GM18498 (cell line): ENCODE results near the gene PDE8B.

Experiments used
- ATAC-seq: cut with Tn5 transposase; IDR thresholded peaks from one replicate; pipeline ENCODE4 v1.9.1; 2021; ENCODE audit warnings: mild to moderate bottlenecking, moderate library complexity; ENCODE audit not compliant: unreplicated experiment

PDE8B gene

DNA sequence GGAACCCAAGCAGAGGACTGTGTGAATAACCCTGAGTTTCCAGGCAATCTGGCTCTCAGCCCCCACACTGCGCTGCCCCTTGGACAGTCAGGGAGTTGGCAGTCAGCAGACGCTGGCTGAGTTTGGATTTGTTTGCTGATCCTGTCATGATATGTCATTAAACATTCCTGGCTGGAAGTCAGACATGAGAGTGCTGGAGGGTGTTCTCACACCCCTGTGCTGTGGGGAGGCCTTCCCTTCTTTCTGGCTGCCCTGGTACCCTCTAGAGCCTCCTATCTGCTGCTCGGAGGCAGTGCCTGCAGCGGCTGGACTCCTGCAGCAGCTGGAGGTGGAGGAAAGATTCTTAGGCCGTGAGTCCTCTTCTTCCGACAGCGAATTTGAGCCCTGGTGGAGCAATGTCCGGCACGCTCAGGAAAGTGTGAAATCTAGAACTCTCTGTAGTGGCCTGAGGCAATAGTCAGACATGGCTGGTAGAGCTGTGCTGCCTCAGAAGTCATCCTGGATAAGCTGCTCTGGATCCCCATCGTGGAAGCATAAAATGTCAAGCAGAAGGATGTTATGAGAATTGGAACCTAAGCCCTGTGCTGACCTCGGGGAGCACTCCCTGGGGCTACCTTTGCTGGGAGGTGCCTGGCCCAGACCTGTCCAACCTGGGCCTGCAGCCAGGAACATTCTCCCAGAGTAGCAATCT lies 72.0 kb downstream of the PDE8B start:
- ATAC-seq: no peak

DNA sequence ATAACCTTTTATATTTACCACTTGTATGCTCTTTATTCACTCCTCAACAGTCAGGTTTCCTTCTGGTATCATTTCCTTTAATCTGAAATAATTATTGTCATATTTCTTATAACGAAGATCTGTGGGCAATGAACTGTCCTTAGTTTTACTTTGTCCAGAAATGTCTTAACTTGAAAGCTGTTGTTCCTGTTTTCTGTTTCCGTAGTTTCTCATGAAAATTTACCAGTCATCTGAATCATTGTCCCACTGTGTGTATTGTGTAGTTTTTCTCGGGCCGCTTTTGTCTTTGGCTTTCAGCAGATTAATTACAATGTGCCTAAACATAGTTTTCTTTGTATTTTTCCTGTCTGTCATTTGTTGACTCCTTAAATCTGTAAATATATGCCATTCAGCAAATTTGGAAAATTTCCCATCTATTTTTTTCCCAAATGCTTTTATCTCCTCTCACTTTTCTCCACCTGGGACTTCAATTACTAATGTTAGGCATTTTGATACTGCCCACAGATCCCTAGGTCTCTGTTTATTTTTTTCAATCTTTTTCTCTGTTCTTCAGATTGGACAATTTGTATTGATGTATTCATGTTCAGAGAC lies 74.9 kb downstream of the PDE8B start:
- ATAC-seq: no peak

DNA sequence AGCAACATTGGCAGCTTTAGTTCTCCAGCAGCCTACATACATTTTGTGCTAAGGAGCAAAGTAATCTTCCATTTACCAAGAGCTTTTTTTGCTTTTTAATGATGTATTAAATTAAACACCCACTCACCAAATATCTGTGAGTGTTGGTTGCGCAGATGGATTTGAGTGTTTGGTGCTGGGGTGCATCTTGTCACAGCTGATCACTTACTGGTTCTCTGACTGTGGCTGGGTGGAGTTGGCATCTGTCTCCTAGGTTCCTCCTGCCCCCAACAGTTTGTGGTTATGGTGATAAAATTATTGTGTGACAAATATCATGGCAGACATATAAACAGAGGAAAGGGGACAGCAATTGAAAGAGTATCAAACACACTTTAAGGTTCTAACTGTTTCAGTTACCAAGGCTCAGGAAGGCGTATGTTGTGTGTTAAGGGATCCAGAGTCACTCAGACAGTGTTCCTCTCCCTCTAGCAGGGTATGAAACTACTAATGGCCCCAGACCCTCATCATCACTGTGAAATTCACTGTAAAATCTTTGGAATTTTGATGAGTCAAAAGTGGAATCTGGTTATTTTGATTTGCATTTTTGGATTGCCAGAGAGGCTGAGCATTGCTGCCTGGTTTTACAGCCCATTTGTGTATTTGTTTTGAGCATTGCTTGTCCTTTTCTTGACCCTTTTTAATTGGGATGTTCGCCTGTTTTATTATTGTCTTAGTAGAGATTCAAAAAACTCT lies 81.7 kb downstream of the PDE8B start:
- ATAC-seq: no peak

DNA sequence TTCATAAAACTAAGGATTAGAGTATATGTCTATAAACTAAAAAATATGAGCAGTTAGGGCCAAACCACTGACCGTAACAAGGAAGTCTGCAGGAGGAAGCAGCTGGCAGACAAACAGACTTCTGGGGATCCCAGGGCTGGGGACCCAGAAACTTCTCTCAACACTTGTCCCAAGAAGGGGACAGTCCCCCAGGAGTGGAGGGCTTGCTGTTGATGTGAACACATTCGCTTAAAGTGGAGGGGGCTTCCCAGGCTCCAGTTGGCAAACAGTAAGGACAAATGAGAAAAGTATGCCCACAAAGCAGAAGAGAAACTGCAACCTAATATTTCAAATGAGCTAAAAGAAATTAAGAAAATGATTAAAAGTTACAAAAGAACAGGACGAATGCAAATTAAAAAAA lies 83.7 kb downstream of the PDE8B start:
- ATAC-seq: no peak

DNA sequence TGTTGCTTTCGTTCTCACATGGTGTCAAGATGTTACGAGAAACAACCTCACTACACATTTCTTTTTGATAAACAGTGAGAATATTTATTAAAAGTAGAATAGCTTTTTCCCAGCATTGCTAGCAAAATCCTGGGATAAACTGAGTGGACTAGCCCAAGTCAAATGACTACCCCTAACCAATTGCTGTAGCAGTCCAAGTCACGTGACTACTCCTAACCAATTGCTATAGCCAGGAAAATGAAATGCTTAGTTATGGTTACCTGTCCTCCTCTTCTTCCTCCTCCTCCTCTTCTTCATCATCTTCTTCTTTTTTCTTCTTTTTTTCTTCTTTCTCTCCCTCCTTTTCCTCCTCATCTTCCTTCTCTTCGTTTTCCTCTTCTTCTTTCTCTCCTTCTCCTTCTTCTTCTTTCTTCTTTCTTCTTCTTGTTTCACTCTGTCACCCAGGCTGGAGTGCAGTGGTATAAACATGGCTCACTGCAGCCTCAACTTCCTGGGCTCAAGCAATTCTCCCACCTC lies 85.4 kb downstream of the PDE8B start:
- ATAC-seq: no peak

DNA sequence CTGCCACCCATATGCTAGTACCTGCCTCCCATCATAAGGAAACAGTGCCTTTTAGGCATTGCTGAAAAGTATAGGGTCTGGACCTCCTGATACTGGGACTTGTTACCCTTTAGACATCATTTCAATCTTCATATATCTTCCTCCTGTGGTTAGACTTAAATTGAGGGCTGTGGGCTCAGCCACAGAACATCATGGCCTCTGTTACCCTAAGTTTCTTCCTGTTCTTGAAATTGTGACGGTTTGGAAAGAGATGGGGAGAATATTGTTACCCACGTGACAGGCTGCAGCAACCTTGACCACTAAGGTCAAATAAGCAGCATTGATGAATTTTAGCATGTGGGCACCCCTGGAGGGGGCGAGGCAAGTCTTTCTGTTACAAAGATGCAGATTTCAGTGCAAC lies 87.7 kb downstream of the PDE8B start:
- no peak for ATAC-seq

DNA sequence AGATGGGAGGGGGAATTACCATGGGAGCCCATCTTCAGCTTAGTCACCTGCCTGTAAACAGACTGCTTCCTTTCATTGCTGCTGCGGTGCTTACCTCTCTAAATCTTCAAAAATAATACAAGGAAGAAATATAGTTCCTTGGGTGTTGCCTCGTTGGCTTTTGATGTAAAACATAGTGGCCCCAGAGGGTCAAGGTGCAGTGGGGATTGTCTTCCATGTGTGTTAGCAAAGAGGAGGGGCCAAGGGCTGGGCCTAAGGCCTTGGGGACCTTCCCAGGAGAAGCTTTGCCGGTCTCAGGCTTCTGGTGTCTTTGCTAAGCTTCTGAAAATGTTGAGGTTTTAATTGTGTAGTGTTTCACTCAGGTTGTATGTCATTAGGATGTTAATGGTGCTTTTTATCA lies 90.0 kb downstream of the PDE8B start:
- ATAC-seq: no peak

DNA sequence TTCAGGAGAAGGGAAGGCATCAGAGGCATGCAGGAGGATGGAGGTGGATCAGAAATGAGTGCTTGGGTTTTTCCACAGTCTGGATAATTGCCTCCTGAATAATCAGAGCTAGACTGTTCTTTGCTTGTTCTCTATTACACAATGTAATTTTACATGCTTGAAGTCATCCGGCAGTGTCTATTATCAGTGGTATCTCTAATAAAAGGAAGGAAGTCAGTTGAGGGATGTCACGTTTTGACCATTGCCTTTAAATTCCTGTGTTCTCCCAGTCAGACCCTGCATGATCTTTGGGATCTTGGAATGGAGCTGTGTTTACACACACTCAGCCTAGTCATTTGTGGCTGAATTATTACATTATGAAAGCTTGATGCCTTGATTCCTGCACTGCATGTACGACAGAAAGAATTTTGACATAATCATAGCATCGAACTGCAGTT lies 91.0 kb downstream of the PDE8B start:
- no peak for ATAC-seq

DNA sequence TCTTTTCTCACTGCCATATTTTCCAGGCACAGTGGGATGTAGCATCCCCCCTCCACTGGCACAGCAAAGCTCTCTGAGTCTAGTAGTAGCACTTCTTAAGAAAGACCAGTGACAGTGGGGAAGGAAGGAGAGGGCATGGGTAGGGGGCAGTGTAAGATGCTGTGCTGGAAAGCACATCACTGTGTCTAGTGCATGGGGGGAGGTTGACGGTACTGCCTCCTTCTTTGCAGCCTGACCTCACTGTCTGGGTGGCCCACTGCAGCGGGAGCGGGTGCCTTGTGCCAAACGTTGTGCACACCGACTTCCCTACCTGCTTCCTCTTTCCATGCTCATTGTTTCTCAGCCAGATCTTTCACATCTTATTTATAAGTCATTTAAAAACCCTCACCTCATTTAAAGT lies 91.8 kb downstream of the PDE8B start:
- no peak for ATAC-seq

DNA sequence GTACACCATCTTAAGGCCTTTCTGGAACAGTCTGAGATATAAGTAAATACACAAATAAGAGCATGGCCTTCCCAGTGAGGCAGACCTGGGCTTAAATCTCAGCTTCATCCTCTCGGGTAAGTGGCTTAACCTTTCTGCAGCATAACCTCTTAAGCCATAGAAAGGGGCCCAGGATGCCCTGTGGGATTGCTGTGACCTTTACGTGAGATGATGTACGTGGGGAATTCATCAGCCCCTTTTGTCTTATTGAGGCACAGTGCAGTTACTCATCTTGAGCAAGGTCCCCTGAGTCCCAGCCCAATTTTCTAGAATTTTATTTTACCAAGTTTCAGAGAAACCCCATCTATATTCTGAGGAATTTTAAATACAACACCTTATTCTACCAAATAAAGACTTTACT lies 92.2 kb downstream of the PDE8B start:
- no peak for ATAC-seq

DNA sequence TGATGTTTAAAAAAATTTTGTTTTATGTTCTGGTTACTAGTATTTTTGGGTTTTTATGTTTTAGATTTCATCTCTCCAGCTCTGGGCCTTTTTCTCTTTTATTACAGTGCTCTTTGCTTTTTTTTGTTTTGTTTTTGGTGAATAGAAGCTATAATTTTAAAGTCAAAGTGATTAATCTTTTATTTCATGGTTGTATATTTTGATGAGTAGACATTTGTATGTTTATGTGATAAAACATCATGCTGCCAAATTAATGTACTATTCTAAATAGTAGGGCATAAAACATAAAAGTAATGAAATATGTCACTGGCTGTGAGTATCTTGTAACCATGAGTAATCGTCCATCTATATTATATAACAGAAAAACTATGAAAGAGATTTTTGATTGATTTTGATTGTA lies 93.9 kb downstream of the PDE8B start:
- no peak for ATAC-seq

DNA sequence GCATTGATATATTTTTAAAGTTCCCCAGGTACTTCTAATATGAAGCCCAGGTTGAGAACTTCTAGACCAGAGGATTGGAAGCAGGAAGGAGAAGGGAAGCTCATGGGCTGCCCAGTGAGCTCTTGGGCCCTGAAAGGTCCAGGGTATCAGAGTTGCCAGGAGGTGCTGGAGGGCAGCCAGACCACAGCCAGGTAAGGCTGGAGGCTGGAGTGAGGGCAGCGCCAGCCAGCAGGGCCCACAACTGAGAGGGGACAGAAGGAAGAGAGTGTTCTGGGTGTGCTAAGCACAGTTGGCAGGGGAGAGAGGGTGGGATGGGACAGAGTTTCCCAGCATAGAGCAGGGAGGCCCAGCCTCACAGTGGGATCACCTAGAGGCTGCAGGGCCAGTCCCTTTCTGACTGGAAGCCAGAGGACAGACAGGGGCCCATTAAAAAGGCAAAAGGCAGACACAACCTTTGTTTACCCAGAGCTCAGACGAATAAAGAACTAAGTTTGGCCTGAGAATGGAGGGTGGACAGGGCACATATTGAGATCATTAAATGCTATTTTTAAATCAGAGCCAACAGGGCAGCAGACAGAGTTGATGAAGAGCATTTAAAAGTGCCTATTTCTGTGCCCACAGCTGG lies 94.9 kb downstream of the PDE8B start:
- ATAC-seq: no peak

DNA sequence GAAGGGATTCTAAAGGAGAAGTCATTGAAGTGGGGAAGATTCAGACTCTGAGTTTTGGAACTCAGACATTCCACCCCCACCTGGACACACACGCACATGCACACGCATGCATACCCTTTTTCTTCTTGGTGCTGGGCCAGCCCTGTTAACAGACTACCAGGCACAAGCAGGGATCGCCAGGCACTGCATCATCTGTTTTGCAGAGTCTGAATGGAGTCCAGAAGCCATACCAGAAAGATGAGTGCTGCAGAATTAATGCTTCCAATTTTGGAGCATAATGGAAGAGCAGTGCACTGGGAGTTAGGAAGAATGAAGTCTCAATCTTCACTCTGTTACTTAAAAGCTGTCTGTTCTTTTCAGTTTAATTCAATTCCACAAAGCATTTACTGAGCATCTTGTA lies 95.5 kb downstream of the PDE8B start:
- no peak for ATAC-seq

DNA sequence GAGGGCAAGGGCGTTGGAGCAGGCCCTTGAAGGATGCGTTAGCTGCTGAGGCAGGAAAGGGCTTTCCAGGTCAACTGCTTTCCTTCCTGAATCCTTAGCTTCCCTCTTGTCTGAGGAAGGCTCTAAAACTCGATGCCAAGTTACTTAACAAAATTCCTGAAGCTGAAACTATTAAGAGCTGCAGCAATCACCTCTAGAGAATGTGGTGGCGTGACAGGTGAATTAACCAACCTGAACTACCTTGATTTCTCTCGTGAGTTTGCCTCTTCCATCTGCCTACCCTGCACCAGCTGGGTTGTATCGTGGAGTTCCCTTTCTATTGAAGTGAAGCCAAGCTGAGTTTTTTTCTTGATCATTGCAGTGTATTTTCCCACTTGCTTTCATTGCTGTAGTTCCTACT lies 96.1 kb downstream of the PDE8B start:
- ATAC-seq: no peak

DNA sequence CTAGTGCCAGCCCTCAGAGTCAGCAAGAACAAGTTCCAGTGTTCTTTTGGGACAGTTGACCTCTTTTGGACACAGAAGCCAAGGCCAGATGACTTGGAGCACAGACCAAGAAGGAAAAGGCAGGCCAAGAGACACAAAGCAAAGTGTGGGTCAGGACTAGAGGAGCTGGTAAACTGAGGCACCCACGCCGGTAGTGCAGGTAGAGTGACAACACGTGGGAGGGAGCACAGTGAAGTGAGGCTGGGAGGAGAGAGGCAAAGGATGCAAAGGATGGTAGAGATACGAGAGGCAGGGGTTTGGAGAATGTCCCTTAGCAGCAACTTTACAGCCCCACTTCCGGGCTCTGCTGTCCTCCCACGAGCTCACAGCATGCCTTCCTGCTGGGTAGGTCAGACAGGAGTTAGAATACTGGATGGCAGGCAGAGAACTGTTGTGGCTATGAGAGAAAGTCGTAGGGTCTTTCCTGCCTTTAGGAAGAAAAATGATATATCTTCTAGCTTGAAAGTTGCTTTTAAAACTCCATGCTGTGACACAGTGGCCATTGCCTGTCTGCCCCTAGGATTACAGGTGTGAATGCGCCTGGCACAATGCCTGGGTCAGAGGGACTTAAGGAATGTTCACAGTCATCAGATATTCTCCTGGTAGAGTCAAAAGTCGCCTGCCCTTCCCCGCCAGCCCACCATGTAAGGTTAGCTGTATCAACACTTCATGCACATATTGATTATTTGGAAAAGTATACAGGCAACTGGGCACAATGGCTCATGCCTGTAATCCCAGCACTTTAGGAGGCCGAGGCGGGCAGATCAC lies 97.9 kb downstream of the PDE8B start:
- no peak for ATAC-seq

DNA sequence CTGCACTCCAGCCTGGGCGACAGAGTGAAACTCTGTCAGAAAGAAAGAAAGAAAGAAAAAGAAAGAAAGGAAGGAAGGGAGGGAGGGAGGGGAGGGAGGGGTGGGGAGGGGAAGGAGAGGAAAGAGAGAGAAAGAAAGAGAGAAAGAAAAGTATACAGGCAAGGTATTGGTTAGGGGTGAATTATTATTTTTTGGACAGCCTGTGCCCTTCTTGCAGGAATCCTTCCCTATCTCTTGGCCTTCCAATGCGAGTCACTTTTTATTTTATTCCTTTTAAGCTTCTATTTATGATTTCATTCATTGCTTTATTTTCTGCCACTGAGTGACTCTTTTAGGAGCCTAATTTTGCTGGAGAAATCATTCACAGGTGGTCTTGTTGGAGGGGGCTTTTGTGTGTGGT lies 98.7 kb downstream of the PDE8B start:
- no peak for ATAC-seq

DNA sequence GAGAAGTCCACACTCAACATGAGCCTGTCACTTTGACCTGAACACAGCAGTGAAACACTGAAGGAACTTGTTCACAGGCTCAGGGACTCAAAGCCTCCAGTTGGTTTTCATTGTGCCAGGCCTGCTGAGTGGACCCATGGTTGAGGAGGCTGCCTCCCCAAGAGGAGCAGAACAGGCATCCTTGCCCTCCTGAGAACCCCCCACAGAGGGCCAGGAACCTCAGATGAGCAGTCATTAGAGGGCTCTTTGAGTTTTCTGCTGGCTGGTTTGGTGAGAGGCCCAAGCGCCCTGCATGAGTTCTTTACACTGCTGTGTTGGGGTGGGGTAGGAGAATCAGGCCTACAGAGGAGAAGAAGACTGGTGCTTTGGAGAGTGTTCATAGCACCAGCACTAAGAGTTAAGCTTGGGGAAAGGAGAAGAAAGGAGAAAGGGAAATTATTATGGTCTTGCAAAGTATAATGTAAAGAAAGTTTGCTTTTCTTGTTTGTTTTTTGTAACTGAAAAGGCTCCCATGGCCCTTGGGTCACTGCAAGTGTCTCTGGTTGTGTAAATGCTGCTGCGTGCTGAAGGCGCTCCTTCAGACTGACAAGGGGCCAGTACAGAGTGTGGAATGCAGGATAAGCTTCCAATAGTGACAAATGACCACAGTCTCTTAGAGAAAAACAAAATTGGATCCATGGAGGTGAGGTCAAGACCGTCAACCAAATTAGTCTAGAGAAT lies 100.2 kb downstream of the PDE8B start:
- ATAC-seq: no peak

DNA sequence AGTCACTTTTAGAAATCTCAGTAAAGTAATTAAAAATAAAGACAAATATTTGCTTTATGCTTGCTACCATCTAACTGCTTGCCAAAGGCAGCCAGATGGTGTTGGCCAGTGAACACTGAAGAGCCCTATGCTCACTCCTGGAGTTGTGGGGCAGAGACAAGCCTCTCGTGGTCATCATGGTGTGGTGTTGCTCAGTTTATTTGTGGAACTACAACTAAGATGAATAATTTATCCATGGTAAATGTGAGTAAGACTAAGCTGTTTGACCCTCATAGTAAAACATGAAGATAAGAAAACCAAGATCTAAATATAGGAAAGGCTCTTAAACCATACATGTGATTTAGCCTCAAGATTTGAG lies 100.7 kb downstream of the PDE8B start:
- ATAC-seq: no peak

DNA sequence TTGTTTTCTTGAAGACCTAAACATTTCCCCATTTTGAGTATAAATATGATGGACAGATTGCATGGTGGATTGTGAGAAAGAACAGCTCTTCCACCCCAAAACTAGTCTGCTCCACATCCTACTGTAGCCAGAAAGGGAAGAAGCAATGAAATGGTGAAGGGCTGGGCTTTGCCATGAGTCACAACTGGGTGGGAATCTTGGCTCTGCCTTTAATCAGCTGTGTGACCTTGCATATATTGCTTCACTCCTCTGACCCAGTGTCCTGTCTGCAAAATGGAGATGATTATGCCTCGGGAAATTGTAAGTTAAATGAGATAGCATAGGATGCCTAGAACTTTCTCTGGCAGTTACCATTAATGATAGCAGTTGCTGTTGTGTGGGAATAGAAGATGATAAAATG lies 101.9 kb downstream of the PDE8B start:
- ATAC-seq: no peak
